Skeletal muscle tissue (tissue), 4 donors: ENCODE results near the gene CPD. TPM values are rescaled to one million over a fixed set of nuclear protein-coding genes. Genes with fewer than 3 reads are reported as not detected.

ENCODE experiments used
- H3K27ac ChIP-seq: one replicate; pipeline ENCODE4 v1.7.0; 2013; ENCODE audit warnings: mild to moderate bottlenecking, low read depth, low read length, inconsistent platforms
- H3K27me3 ChIP-seq, 3 donors: one replicate each; pipeline ENCODE4 v1.7.0; 2013; ENCODE audit warnings: low read length in 3 of 3; ENCODE audit not compliant: control insufficient read depth in 3 of 3, insufficient read depth in 3 of 3
- H3K36me3 ChIP-seq, 3 donors: one replicate each; pipeline ENCODE4 v1.7.0; 2013; ENCODE audit warnings: low read length in 3 of 3; ENCODE audit not compliant: control insufficient read depth in 3 of 3, insufficient read depth in 3 of 3
- H3K4me1 ChIP-seq, 3 donors: one replicate each; pipeline ENCODE4 v1.7.0; 2013; ENCODE audit warnings: low read length in 3 of 3, mild to moderate bottlenecking in 3 of 3; ENCODE audit not compliant: control insufficient read depth in 3 of 3, insufficient read depth in 3 of 3
- H3K4me3 ChIP-seq, 3 donors: one replicate each; pipeline ENCODE4 v1.7.0; 2013; ENCODE audit warnings: low read length in 3 of 3
- H3K9ac ChIP-seq, 3 donors: one replicate each; pipeline ENCODE4 v1.7.0; 2013; ENCODE audit warnings: low read length in 3 of 3, mild to moderate bottlenecking in 3 of 3, moderate library complexity in 2 of 3, low read depth in 1 of 3
- H3K9me3 ChIP-seq, 3 donors: one replicate each; pipeline ENCODE4 v1.7.0; 2013; ENCODE audit warnings: low read length in 3 of 3; ENCODE audit not compliant: control insufficient read depth in 3 of 3
- total RNA-seq: library from RNA; depleted of rRNA; stranded (reverse); fragments of >200 nt; gene quantifications from one replicate; pipeline ENCODE4 v1.2.3, GENCODE V29; 2014
- donor health status: Osteomylitis.

CPD gene
- total RNA-seq, 1 donor from 2014 or later = 41.8 TPM

GRCh38 chr17:30369995-30370394, 8.7 kb upstream of the CPD start:
- no peaks in the 10 kb centered on the region for H3K36me3 ChIP-seq

GRCh38 chr17:30372755-30373154, 6.0 kb upstream of the CPD start:
- no peaks in the 10 kb centered on the region for H3K4me1 ChIP-seq
- no peak overlapping the region for H3K27ac ChIP-seq
- no peaks in the 10 kb centered on the region for H3K9me3 ChIP-seq
- H3K9ac ChIP-seq = no peak overlapping the region
- no peak overlapping the region for H3K4me3 ChIP-seq
- peaks cover 0 to 3% (median 0%) of the 10 kb centered on the region in 3 donors for H3K27me3 ChIP-seq
- no peaks in the 10 kb centered on the region for H3K36me3 ChIP-seq

More at GRCh38 chr17:30369995-30370394, 8.7 kb upstream of the CPD start:
- Histone ChIP-seq H3K27ac (no peak overlapping the region), H3K9me3 (no peaks in the 10 kb centered on the region), H3K27me3 (peaks cover 0 to 3% (median 0%) of the 10 kb centered on the region in 3 donors), H3K9ac (no peak overlapping the region), H3K4me3 (no peak overlapping the region), H3K4me1 (no peaks in the 10 kb centered on the region)

GRCh38 chr17:30375661-30376060, 3.1 kb upstream of the CPD start:
- H3K27me3 ChIP-seq = peaks cover 0 to 3% (median 0%) of the 10 kb centered on the region in 3 donors
- no peaks in the 10 kb centered on the region for H3K36me3 ChIP-seq
- no peak overlapping the region for H3K27ac ChIP-seq
- H3K4me1 ChIP-seq = peaks cover 8 to 16% (median 9%) of the 10 kb centered on the region in 3 donors
- H3K4me3 ChIP-seq = no peak overlapping the region
- H3K9me3 ChIP-seq = no peaks in the 10 kb centered on the region
- H3K9ac ChIP-seq = no peak overlapping the region

GRCh38 chr17:30376621-30377452, 1.9 kb upstream of the CPD start:
- no peak overlapping the region for H3K27ac ChIP-seq
- H3K9ac ChIP-seq = peak overlapping the region in 1 of 3 donors; percentile 23
- H3K9me3 ChIP-seq = no peaks in the 10 kb centered on the region
- H3K4me1 ChIP-seq = peaks cover 13 to 23% (median 13%) of the 10 kb centered on the region in 3 donors
- H3K4me3 ChIP-seq = no peak overlapping the region
- H3K36me3 ChIP-seq = no peaks in the 10 kb centered on the region
- H3K27me3 ChIP-seq = peaks cover 0 to 3% (median 0%) of the 10 kb centered on the region in 3 donors

GRCh38 chr17:30377574-30378240, 1.0 kb upstream of the CPD start:
- Histone ChIP-seq H3K27me3 (peaks cover 0 to 3% (median 0%) of the 10 kb centered on the region in 3 donors), H3K4me3 (peak overlapping the region; percentile 75 to 89 (median 78)), H3K9ac (peak overlapping the region; percentile 45 to 85 (median 72)), H3K27ac (peak overlapping the region; percentile 82), H3K36me3 (no peaks in the 10 kb centered on the region), H3K4me1 (peaks cover 13 to 23% (median 15%) of the 10 kb centered on the region in 3 donors), H3K9me3 (no peaks in the 10 kb centered on the region)

GRCh38 chr17:30378241-30378824, 394 bp upstream of the CPD start:
- H3K9ac ChIP-seq = peak overlapping the region; percentile 45 to 85 (median 72)
- H3K27ac ChIP-seq = peak overlapping the region; percentile 82
- H3K4me1 ChIP-seq = peaks cover 13 to 23% (median 15%) of the 10 kb centered on the region in 3 donors

GRCh38 chr17:30379303-30379902, 676 bp downstream of the CPD start:
- no peaks in the 10 kb centered on the region for H3K9me3 ChIP-seq
- peak overlapping the region; percentile 82 for H3K27ac ChIP-seq
- peaks cover 13 to 23% (median 15%) of the 10 kb centered on the region in 3 donors for H3K4me1 ChIP-seq
- peak overlapping the region; percentile 78 to 89 (median 79) for H3K4me3 ChIP-seq
- no peaks in the 10 kb centered on the region for H3K36me3 ChIP-seq
- H3K27me3 ChIP-seq = no peaks in the 10 kb centered on the region
- peak overlapping the region; percentile 77 to 87 (median 85) for H3K9ac ChIP-seq

More at GRCh38 chr17:30378241-30378824, 394 bp upstream of the CPD start:
- Histone ChIP-seq H3K27me3 (peaks cover 0 to 3% (median 0%) of the 10 kb centered on the region in 3 donors), H3K36me3 (no peaks in the 10 kb centered on the region), H3K4me3 (peak overlapping the region; percentile 75 to 89 (median 78)), H3K9me3 (no peaks in the 10 kb centered on the region)

- Histone ChIP-seq H3K4me3 (peak overlapping the region; percentile 78 to 89 (median 79)), H3K4me1 (peaks cover 13 to 23% (median 15%) of the 10 kb centered on the region in 3 donors), H3K9ac (peak overlapping the region; percentile 77 to 87 (median 85)), H3K27me3 (no peaks in the 10 kb centered on the region), H3K27ac (peak overlapping the region; percentile 82), H3K9me3 (no peaks in the 10 kb centered on the region), H3K36me3 (no peaks in the 10 kb centered on the region)
Observed at GRCh38 chr17:30379903-30380381, 1.2 kb downstream of the CPD start.

- Histone ChIP-seq H3K4me3 (peak overlapping the region; percentile 1 to 79 (median 78)), H3K27ac (no peak overlapping the region), H3K36me3 (peaks cover 0 to 6% (median 0%) of the 10 kb centered on the region in 3 donors), H3K4me1 (peaks cover 13 to 23% (median 15%) of the 10 kb centered on the region in 3 donors), H3K27me3 (no peaks in the 10 kb centered on the region), H3K9me3 (no peaks in the 10 kb centered on the region), H3K9ac (peak overlapping the region; percentile 52 to 87 (median 85))
Observed at GRCh38 chr17:30380643-30381339, 2.1 kb downstream of the CPD start.
